ENCODE results near the gene ATG2B. TPM values are rescaled to one million over a fixed set of nuclear protein-coding genes. Genes with fewer than 3 reads are reported as not detected.

The ATG2B gene
- total RNA-seq, 2 experiments from 2014 or later: 15.7 to 23.7 TPM

DNA sequence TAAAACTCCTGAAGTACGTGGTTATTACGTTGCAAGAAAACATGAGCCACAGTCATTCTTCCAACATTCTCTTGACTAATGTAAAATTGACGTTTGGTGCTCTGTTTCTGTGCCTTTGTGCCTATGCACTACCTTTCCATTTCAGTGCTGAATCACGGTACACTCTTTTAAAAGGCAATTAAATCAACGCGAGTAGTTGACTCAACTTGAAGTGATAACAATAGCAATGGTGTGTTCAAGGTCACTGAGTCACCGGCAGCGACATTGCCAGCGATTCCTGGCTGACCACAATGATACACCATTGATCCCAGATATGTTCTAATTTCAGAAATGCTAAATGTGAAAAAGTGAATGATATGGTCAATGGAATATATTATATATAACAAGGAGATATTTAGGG is 46.6 kb upstream of the ATG2B start:
- intact Hi-C loops (cut with micrococcal nuclease; ENCODE audit: unreplicated experiment): no loop called here
- no peaks in the 10 kb centered on the region for H4K20me1 ChIP-seq (ENCODE audit: insufficient read depth, low read length)
- POLR2A ChIA-PET: no interaction called here
- DNase-seq (ENCODE audit: low spot score): no peak
- H3K4me2 ChIP-seq (ENCODE audit: low read length): no peak overlapping the region
- no peaks in the 10 kb centered on the region for H3K9me2 ChIP-seq (ENCODE audit: insufficient read depth, low read length)
- no peaks in the 10 kb centered on the region for H3K36me3 ChIP-seq (ENCODE audit: insufficient read depth, low read length)
- no peaks in the 10 kb centered on the region for H3K9me3 ChIP-seq (ENCODE audit: low read length)
- no peak overlapping the region for H3K4me3 ChIP-seq (ENCODE audit: low read depth, low read length, poor library complexity, severe bottlenecking)
- BruUV-seq (replicated peaks): no TSS peak
- CTCF ChIA-PET (ENCODE audit: unreplicated experiment): no interaction called here
- TF ChIP-seq EZH2phosphoT487 (IDR thresholded peaks at IDR 0.05; ENCODE audit: borderline replicate concordance, low read depth, low read length): no peak
- TF ChIP-seq, protein P1, sequence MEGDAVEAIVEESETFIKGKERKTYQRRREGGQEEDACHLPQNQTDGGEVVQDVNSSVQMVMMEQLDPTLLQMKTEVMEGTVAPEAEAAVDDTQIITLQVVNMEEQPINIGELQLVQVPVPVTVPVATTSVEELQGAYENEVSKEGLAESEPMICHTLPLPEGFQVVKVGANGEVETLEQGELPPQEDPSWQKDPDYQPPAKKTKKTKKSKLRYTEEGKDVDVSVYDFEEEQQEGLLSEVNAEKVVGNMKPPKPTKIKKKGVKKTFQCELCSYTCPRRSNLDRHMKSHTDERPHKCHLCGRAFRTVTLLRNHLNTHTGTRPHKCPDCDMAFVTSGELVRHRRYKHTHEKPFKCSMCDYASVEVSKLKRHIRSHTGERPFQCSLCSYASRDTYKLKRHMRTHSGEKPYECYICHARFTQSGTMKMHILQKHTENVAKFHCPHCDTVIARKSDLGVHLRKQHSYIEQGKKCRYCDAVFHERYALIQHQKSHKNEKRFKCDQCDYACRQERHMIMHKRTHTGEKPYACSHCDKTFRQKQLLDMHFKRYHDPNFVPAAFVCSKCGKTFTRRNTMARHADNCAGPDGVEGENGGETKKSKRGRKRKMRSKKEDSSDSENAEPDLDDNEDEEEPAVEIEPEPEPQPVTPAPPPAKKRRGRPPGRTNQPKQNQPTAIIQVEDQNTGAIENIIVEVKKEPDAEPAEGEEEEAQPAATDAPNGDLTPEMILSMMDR (conservative IDR thresholded peaks at IDR 0.05; ENCODE audit: low read length): no peak
- no peaks in the 10 kb centered on the region for H3K79me2 ChIP-seq (ENCODE audit: insufficient read depth, low read depth, low read length)
- no peak overlapping the region for H3K27ac ChIP-seq (ENCODE audit: low read depth, low read length, poor library complexity, severe bottlenecking)
- no peaks in the 10 kb centered on the region for H3K4me1 ChIP-seq (ENCODE audit: insufficient read depth, low read length, poor library complexity, severe bottlenecking)
- H2AFZ ChIP-seq (ENCODE audit: low read length): no peak overlapping the region

DNA sequence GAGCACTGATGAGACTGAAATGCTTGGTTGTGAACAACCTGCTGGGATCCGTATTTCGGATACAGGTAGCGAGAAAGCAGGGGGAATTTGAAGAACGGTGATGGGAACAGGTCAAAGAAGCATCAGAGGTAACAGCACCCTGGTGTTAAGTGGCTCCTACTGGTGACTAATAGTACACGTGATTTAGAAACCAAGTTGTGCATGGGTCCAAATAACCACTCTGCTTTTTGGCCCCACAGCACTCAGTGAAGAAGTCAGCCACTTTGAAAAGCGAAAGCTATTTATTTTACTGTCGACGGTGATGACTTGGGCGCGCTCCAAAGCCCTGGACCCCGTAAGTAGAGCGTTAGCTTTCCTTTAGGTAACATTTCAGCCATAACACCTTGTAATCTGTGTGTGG is 45.5 kb upstream of the ATG2B start:
- no peak overlapping the region for H3K4me2 ChIP-seq (ENCODE audit: low read length)
- H3K9me3 ChIP-seq (ENCODE audit: low read length): no peaks in the 10 kb centered on the region
- H3K36me3 ChIP-seq (ENCODE audit: insufficient read depth, low read length): no peaks in the 10 kb centered on the region
- no peak overlapping the region for H2AFZ ChIP-seq (ENCODE audit: low read length)
- H3K27ac ChIP-seq (ENCODE audit: low read depth, low read length, poor library complexity, severe bottlenecking): no peak overlapping the region
- intact Hi-C loops (cut with micrococcal nuclease; ENCODE audit: unreplicated experiment): no loop called here
- H3K79me2 ChIP-seq (ENCODE audit: insufficient read depth, low read depth, low read length): no peaks in the 10 kb centered on the region
- no peak overlapping the region for H3K4me3 ChIP-seq (ENCODE audit: low read depth, low read length, poor library complexity, severe bottlenecking)
- no peaks in the 10 kb centered on the region for H4K20me1 ChIP-seq (ENCODE audit: insufficient read depth, low read length)
- POLR2A ChIA-PET: interaction anchor here (0.5 to 0.6 kb wide), 2 partner anchors 38 to 456 kb away, joined by 3 to 4 read pairs; no protein-coding TSS in a partner anchor
- no TSS peak for BruUV-seq (replicated peaks)
- no peak for DNase-seq (ENCODE audit: low spot score)
- H3K9me2 ChIP-seq (ENCODE audit: insufficient read depth, low read length): no peaks in the 10 kb centered on the region
- CTCF ChIA-PET (ENCODE audit: unreplicated experiment): no interaction called here
- TF ChIP-seq, protein P1 (conservative IDR thresholded peaks at IDR 0.05; ENCODE audit: low read length): no peak
- TF ChIP-seq EZH2phosphoT487 (IDR thresholded peaks at IDR 0.05; ENCODE audit: borderline replicate concordance, low read depth, low read length): no peak
- H3K4me1 ChIP-seq (ENCODE audit: insufficient read depth, low read length, poor library complexity, severe bottlenecking): no peaks in the 10 kb centered on the region

DNA sequence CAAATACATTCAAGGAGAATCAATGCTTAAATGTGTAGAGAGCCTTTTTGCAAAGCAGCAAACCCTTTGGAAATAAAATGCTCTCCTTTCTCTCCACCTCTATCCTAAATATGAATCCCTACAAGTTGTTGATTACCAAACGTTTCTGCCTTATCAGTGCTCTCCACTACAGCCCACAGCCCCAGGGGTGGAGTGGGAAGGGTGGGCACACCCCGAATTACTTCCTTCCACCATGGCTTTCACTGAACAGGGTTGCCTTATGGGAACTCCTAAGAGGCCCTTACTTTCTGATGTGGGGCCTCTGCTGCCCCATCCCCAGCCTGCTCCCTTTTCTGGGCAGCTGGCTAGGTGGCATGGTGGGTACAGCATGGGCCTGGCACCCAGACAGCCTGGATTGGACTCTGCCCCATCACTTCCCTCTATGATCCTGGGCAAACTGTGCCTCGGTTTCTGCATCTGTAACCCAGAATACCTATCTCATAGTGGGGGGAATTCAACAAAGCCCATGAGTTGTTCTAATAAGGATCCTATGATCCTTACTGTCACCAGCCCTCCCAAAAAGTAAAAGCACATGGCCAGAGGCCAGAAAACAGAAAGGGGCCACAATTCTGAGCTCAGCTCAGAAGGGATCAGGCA is 44.9 kb upstream of the ATG2B start:
- Histone ChIP-seq H2AFZ (ENCODE audit: low read length) (no peak overlapping the region), H3K9me3 (ENCODE audit: low read length) (no peaks in the 10 kb centered on the region), H3K4me1 (ENCODE audit: insufficient read depth, low read length, poor library complexity, severe bottlenecking) (no peaks in the 10 kb centered on the region), H3K4me2 (ENCODE audit: low read length) (no peak overlapping the region), H3K9me2 (ENCODE audit: insufficient read depth, low read length) (no peaks in the 10 kb centered on the region), H4K20me1 (ENCODE audit: insufficient read depth, low read length) (no peaks in the 10 kb centered on the region), H3K36me3 (ENCODE audit: insufficient read depth, low read length) (no peaks in the 10 kb centered on the region), H3K79me2 (ENCODE audit: insufficient read depth, low read depth, low read length) (no peaks in the 10 kb centered on the region), H3K4me3 (ENCODE audit: low read depth, low read length, poor library complexity, severe bottlenecking) (no peak overlapping the region), H3K27ac (ENCODE audit: low read depth, low read length, poor library complexity, severe bottlenecking) (no peak overlapping the region)
- BruUV-seq (replicated peaks): no TSS peak
- POLR2A ChIA-PET: interaction anchor here (0.6 kb wide), 1 partner anchor 37 kb away, joined by 3 read pairs; no protein-coding TSS in a partner anchor
- CTCF ChIA-PET (ENCODE audit: unreplicated experiment): no interaction called here
- intact Hi-C loops (cut with micrococcal nuclease; ENCODE audit: unreplicated experiment): no loop called here
- TF ChIP-seq EZH2phosphoT487 (IDR thresholded peaks at IDR 0.05; ENCODE audit: borderline replicate concordance, low read depth, low read length): no peak
- no peak for DNase-seq (ENCODE audit: low spot score)

Data from OCI-LY7 (cell line).